22Rv1 (cell line): ENCODE measurements around the gene SPTSSB.

Experiments used
- H3K27ac ChIP-seq: fragments of 450-650 bp; 2 replicates; pipeline ENCODE4 v1.5.1; 2017
- ZFX ChIP-seq: fragments of 450-650 bp; IDR thresholded peaks from 2 replicates; pipeline ENCODE4 v1.6.1; 2017; ENCODE audit warnings: antibody characterized with exemption, borderline replicate concordance
- TF ChIP-seq, protein P1 (sequence below): fragments of 450-650 bp; IDR thresholded peaks from 2 replicates; pipeline ENCODE4 v1.5.1; 2017; ENCODE audit warnings: mild to moderate bottlenecking

SPTSSB gene

GRCh38 chr3:161413127-161413854, 42.0 kb upstream of the SPTSSB start:
- TF ChIP-seq, protein P1, sequence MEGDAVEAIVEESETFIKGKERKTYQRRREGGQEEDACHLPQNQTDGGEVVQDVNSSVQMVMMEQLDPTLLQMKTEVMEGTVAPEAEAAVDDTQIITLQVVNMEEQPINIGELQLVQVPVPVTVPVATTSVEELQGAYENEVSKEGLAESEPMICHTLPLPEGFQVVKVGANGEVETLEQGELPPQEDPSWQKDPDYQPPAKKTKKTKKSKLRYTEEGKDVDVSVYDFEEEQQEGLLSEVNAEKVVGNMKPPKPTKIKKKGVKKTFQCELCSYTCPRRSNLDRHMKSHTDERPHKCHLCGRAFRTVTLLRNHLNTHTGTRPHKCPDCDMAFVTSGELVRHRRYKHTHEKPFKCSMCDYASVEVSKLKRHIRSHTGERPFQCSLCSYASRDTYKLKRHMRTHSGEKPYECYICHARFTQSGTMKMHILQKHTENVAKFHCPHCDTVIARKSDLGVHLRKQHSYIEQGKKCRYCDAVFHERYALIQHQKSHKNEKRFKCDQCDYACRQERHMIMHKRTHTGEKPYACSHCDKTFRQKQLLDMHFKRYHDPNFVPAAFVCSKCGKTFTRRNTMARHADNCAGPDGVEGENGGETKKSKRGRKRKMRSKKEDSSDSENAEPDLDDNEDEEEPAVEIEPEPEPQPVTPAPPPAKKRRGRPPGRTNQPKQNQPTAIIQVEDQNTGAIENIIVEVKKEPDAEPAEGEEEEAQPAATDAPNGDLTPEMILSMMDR = peak; percentile 45
- no peak for TF ChIP-seq ZFX

DNA sequence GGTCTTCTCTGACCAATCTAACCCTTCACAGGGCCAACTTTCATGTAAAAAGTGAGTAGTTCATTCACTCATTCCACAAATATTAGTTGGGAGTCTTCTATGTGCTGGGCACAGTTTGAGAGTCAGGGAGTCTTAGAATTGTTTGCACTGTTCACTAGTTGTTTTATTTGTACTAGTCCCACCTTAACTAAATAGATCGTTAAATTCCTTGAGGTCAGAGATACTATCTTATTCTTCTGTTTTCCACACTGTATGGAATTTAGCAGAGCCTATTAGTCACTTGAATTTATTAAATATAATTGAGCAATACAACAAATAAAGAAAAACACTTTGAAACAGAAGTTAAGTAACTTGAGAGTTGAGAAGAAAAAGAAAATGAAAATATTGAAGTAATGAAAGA, 40.8 kb upstream of the SPTSSB start:
- H3K27ac ChIP-seq = peak overlapping the region; percentile 69
- TF ChIP-seq ZFX = no peak
- TF ChIP-seq, protein P1 = no peak

More at GRCh38 chr3:161413127-161413854, 42.0 kb upstream of the SPTSSB start:
- peak overlapping the region; percentile 69 for H3K27ac ChIP-seq

GRCh38 chr3:161409858-161410257, 38.5 kb upstream of the SPTSSB start:
- TF ChIP-seq, protein P1 = no peak
- TF ChIP-seq ZFX = no peak
- H3K27ac ChIP-seq = no peak overlapping the region

DNA sequence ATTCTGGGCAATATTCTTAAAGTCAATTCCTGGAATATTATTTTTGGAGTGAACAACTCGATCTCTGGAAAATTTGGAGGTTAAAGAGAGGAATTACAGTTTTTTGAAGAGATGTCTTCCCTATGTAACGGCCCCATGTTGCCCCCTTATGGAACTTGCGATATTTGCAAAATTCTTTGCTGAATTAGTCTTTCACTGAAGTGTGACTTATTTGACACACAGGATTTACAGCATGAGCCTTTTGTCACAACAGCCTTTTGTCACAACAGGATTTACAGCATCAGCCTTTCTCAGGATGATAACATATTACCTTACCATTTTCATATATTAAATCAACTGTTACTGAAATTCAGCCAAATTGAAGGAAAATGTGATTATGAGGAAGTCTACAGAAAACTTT, 37.8 kb upstream of the SPTSSB start:
- no peak overlapping the region for H3K27ac ChIP-seq
- no peak for TF ChIP-seq ZFX
- TF ChIP-seq, protein P1 = peak; percentile 66

- H3K27ac ChIP-seq = peak overlapping the region; percentile 33; the same call in 1 of the 2 replicates
- TF ChIP-seq, protein P1 = no peak
- TF ChIP-seq ZFX = no peak
Observed at GRCh38 chr3:161406594-161407555, 35.6 kb upstream of the SPTSSB start.

GRCh38 chr3:161405836-161406235, 34.5 kb upstream of the SPTSSB start:
- no peak overlapping the region for H3K27ac ChIP-seq
- no peak for TF ChIP-seq ZFX
- TF ChIP-seq, protein P1 = no peak

DNA sequence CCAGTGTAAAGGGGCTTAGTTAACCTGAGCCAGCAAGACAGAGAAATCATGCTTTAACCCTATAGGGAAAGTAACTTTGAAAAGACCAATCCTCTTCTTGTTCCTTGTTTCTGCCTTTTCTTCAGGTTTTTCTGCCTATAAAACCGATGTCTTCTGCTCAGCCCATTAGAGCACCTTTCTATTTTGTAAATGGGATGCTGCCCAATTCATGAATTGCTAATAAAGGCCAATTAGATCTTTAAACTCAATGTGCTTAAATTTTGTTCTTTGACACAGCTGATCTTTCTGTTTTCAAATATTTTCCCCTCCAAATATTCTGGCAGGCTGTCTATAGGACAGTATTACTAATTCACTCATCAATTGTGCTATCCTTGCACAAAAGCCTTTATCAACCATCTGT, 33.8 kb upstream of the SPTSSB start:
- H3K27ac ChIP-seq = no peak overlapping the region
- TF ChIP-seq, protein P1 = no peak
